IPS DF 19.7 (cell line): ENCODE data around the gene TERC.

Experiments used
- DNase-seq: peaks from one replicate; pipeline ENCODE4 v3.0.0-alpha.2; 2013; ENCODE audit warnings: low read depth, low spot score

TERC gene

DNA sequence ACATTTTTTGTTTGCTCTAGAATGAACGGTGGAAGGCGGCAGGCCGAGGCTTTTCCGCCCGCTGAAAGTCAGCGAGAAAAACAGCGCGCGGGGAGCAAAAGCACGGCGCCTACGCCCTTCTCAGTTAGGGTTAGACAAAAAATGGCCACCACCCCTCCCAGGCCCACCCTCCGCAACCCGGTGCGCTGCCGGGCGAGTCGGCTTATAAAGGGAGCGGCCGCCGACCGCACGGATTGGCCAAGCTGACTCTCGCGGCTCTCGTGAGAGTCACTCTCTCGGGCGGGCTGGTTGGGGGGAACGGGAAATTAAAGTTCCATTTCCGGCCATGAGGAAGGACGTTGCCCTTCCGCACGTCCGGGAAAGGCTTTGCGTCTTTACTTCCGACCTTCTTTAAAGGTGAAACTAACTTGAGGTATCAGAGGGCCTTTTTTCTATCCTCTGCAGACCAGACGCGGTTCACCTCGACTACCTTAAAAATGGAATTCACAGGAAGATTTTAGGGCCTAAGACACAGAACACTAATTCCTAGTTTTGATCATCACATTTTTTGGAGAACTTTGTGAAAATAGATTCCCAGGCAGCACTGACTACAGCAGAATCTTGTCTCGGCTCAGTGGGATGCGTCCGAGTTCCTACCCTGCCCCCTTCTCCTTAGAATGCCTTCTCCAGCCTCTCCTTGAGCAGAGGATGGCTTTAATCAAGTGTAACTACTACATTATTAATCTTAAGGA is at the start of gene TERC:
Gene TERC (minus strand): TSS at position 179 of the 731 bp plus-strand sequence.
- no peak for DNase-seq

DNA sequence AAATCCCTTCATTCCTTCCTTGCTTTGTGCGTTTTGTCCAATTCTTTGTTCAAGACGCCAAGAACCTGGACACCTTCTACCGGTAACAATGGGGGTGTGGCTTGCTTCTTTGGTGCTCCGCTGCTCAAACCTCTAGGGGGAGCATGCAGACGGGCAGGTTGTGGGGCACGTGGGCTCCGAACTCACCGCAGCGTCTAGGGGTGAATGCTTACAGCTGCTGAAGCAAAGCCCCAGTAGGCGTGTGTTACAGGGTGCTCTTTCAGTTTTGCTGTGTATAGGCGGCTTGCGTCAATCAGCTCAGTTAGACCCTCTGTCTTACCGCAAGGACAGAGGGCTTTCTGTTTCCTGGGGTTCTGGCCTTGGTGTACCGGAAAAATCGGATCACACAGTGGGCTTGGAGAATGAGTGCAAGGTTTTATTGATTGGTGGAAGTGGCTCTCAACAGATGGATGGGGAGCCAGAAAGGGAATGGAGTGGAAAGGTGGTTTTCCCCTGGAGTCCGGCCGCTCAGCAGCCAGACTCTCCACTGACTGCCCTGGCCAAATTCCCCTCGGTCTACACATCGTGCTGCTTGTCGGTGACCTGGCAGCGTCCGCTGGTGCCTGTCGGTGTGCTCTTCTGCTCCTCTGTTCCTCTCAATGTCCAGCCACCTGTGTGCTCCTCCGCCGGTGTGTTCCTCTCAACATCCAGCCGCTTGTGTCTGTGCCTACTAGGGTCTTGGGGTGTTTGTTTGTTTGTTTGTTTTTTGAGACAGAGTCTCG is 49.1 kb upstream of the TERC start:
- DNase-seq, result no peak

GRCh38 chr3:169813278-169813677 is 48.4 kb upstream of the TERC start:
- no peak for DNase-seq

DNA sequence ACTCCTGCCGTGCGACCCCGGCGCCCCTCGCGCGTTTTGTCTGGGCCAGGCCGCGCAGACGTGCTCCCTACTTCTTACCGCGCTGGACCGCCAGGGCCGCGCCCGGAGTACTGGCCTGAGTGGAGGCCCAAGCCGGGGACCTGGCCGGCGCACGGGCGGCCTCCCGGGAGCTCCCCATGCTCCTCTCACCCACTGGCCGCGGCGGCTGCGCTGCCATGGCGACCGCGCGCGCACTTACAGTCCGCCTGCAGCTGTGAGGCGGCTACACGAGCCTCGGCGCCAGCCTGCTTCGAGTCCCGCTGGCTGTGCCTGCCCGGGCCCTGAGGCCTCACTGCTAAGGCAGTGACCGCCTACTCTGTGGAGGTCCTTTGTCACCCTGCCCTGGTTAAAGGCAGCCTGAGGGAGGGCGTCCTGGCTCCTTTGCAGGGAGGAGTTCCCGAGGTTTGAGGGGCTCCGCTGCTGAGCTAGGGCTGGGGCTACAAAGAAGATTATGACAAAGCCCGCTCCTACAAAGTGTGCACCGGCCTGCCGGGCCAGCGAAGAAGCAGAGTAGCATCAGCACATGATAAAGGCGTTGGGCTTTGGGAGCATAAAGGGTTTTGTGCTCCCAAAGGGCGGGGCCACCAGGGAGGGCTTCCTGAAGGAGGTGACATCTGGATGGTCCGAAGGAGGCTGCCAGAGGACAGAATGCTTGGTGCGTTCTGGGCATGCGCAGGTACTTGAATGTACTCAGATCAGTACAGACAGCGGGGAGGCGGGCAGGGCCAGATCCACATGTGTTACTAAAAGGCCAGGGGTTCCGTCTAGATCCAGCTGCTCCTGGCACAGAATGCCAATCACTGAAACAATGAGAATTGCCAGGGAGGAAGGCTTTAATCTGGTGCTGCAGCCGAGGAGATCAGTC is 47.7 kb upstream of the TERC start, which contains the start of the genes LRRC34 and LRRIQ4:
Gene LRRC34 (minus strand): TSS at position 573 of the 904 bp plus-strand sequence. CDS start 356 bp downstream, at position 217.
Gene LRRIQ4 (plus strand): TSS at position 539 of the 904 bp plus-strand sequence. CDS start 9,052 bp downstream, outside the sequence.
- no peak for DNase-seq

DNA sequence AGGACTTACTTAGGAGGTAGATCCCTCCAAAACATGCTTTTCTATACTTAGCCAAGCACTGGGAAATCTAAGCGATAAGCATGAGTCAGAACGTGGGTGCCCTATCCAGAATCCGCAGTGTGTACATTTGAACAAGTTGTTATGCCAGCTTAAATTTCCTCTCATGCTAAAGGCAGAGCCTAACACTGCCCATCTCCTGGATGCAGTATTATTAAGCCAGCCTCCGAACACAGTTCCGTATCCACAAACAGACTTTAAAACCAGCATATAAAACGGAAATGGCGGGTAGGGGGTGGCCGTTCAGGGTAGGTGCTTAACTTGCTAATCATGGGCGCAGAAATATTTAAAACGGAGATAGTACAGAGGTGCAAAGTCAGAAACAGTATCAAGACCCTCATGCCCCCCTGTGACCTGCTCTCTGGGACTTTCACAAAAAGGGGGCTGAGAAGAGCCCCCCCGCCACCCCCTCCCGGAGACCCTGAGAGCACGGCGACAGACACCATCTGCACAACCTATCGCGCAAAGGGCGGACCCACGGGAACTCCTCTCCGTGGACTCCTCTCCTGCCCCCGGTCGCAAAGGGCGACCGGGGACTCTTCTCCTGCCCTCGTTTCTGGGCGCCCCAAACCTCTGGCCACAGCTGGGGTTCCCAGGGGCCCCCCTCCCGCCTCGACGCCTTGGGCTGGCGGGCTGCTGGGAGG is 46.9 kb upstream of the TERC start:
- DNase-seq, result no peak

DNA sequence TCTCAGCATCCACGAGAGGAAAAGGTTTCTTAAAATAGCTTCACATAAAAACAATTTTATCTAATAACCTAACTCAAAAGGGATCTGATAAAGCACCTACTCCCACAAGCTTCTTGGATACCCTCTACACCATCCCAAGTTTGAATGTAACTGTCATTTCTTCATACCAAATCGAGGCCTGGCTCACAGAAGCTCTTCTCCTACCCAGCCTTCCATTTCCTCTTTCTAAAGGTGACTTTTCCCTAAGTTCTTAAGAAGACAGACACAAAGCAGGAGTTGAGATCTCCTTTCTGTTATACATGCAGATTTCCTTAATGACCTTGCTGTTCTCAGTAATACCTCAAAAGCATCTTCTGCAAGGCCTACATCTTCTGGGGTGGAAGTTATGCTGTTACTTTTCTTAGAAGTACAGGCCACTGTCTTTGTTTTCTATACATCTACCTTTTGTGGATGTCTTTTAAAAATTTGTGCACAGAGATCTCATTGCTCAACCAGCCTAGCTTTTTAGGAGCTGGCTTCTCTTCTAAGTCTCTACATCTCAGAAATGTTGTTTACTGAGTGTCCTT is 44.5 kb upstream of the TERC start:
- no peak for DNase-seq

DNA sequence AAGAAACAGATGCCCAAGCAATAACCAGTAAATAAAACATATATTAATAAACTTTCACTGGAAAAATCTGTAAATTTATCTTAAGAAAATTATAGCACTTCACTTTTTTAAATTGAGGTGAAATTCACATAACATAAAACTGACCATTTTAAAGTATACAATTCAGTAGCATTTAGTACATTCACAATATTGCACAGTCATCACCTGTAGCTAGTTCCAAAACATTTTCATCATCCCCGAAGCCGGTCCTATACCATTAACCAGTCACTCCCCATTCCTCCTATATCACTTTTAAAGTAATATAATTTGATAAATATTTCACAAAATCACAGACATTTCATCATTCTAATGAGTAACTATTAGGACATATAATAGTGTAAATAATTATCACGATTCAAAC is 39.8 kb upstream of the TERC start:
- no peak for DNase-seq

GRCh38 chr3:169792359-169792758 is 27.5 kb upstream of the TERC start:
- DNase-seq, result no peak

DNA sequence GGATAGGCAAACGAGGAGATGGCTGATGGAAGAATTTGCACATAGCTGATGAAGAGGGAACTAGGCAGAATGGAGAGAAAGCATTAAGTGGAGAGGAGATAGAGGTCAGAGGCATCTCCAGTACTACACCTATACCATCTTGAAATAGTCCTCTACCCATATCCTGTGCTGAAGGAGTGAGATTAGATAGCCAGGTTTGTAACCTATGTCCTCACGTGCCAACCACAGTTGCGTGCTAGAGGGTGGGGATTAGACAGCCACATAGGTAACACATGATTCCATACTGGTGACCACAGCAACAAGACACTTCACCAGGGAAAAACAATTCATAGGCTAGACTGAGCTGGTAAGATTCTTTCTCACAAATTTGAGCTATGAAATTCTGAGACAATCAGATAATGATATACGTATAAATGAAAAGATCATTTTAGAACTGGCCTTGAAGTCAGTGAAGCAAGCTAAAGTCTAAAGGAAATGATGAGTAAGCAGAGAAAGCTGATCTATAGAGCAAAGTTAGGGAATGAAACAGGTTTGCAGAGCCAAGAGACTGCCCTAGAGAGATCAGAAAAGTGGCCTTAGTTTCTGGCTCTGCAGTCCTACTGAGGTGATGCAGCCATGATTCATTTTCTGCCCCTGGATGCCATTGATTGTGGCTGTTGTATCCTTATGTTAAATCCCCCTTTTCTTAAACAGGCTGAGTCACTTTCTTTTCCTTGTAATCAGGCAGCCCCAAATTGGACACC is 26.0 kb upstream of the TERC start:
- DNase-seq, result no peak

DNA sequence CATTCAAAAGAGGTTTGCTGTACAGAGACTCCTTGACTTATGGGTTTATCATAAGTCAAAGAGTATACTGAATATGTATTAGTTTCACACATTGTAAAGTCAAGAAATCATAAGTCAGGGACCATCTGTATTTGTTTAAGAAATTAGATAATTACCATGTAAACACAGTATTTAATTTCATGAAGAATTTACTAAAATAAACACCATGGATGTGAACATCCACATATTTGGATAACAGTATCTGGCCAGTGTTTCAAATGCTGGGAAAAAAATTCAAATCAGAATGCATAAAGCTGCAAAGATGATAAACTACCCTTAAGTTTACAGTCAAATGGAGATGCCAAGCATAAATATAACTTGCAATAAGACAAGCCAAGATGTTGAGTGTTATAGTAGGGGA is 25.4 kb upstream of the TERC start:
- DNase-seq, result no peak

DNA sequence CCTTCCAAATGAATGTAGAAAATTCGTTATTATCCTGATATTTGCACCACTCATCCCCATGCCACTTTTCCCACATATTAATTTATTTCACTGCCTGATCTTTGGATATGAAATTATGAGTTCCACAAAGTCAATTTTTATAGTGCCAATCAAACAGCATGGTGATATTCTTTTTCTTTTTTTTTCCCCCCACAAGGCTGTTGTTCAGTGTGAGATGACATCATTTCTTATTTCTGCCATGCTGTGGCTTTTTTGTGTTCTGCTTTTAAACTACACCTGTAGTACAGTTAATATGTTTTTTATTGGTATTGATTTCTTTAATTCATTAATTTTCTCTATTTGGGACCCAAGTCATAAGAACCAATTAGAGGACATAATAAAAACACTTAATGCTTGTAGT is 22.9 kb upstream of the TERC start:
- no peak for DNase-seq

DNA sequence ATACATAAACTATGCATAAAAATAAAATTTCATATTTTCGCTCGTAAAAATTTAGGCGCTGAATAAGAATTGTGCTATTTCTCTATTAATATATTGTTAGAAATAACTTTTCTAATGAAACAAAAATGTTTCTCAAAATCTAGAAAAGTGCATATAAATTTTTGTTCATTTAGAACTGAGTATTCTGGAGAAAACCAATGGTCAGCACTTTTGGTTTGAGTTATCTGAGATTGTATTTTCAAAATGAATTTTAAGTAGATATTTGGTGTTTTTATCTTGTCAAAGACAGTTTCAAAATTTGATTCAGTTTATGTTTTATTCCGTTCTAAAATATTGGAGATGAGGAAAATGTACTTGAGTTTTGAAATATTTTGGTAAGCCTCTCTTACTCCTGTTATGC is 22.3 kb upstream of the TERC start:
- no peak for DNase-seq

DNA sequence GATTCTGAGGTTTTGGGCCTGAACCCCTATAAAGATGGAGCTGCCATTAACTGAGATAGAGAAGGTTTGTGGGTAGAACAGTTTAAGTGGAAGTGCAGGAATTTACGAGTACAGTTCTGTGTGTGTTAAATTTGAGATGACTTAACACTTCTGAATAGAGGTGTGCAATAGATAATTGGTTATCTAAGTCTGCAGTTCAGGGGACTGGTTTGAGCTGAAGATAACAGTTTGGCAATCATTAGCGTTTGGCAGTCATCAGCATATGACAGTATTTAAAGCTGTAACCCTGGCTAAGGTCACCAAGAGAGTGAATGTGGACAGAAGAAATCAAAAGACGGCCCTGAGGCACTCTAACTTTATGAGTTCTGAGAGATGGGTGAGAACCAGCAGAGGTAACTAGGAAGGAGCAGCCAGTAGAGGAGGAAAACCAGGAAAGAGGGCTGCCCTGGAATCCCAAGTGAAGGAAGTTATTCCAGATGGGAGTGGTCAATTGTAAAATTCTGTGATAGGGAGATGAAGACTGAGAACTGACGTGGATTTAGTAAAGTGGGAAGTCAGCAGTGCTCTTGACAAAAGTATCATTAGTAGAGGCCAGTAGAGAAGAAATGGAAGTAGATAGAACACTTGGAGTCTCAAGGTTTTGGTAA is 16.5 kb upstream of the TERC start:
- no peak for DNase-seq

DNA sequence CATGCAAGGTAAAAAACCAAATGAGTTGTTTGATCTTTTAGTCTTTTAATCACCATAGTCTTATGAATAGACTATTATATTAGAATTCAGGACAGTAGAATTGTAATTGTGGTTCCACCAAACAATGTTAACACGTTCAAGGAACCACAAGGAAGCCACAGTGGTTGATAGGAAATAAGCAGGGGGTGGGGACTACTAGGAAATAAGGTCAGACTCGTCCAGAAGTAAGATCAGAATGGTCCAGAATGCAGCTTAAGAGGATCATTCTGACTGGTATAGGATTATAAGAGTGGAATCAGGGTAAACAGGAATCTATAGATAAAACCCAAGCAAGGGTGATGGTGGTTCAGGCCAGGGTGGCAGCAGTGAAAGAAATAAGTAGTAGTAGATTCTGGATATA is 15.9 kb upstream of the TERC start:
- DNase-seq, result no peak

- no peak for DNase-seq
Measured at GRCh38 chr3:169777822-169778221, 13.0 kb upstream of the TERC start.

GRCh38 chr3:169774186-169774585 is 9.3 kb upstream of the TERC start:
- no peak for DNase-seq

DNA sequence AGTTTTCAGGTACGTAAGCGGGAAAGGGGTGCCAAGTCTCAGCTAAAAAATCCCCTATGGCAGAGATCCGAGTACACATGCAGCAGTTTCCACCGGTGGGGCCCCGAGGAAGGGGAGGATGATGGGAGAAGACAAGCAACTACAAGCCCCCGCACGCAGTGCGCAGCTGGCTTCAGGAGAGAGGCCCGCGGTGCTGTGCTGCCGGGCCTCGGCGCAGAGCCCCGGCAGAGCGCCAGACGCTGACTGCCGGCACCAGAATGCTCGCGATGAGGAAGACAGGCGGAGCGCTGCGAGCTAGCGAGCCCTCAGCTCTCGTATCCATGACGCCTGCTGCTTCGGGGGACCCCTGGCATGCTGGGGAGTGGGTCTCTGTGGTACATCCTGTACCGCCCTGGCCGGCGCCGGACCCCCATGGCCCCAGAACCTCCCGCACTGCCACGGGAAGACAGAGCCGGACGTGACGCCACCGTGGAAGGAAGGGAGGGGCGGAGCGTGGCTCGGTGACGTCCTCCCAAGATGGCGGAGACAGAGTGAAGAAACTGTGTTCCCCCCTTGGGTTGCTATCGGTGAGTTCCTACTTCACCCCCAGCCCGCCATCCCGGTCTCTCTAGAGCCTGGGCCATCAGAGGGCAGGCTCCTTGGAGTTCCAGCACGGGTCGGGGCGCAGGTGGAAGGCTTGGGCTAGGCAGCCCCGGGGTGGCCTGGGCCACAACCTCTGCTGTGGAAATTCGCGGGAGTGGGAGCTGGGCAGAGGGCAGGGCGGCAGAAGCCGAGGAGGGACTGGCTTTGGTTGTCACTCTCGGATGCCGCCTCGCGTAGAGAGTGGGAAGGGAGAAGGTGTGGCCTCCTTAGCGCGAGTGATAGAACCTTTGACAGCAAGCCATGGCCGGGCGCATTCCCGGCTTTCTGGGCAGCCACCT is 8.3 kb upstream of the TERC start, which contains the start of gene MYNN:
Gene MYNN (plus strand): TSS at position 500 of the 920 bp plus-strand sequence. CDS start 900 bp downstream, outside the sequence.
- DNase-seq, result peak; percentile 72

DNA sequence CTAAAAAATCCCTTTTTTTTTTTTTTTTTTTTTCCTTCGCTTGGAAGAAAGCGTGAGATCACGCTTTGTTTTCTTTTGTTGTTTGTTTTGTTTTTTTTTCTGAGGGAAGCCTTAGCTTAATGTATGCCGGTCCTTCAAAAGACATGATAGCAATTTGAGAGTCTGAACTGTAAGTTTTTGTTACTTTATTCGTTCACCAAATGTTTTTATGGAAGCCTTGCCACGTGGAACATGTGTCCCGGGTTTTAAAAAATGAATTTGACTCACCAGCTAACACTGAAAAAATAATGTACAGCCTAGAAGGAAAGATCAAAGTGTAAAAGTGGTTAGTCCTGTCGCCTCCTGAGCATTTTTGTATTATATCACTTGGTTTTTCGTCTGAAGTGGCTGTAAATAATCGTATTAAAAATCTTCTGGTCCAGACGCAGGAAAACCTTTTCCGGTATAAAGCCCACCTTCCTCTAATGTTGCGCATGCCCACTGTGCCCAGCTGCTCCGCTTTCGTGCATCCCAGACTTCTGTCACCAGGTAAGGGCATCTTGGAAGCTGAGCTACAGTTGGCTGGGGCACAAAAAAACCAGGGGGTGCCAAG is 7.5 kb upstream of the TERC start:
- DNase-seq, result no peak
